H9 (cell line): ENCODE data around the gene TNFSF18. TPM values are rescaled to one million over a fixed set of nuclear protein-coding genes. Genes with fewer than 3 reads are reported as not detected.

Source experiments
- DNase-seq: peaks from one replicate; pipeline ENCODE4 v3.0.0-alpha.2; 2017
- H2AFZ ChIP-seq: one replicate; pipeline ENCODE4 v1.6.1; 2013; ENCODE audit warnings: mild to moderate bottlenecking, low read length, control low read depth, moderate library complexity
- H2AK5ac ChIP-seq: 2 replicates; pipeline ENCODE4 v1.6.1; 2013; ENCODE audit warnings: low read length, control low read depth, mixed read lengths; ENCODE audit not compliant: insufficient read length
- H2BK120ac ChIP-seq: one replicate; pipeline ENCODE4 v1.6.1; 2013; ENCODE audit warnings: low read depth, mild to moderate bottlenecking, low read length, control low read depth, inconsistent platforms; ENCODE audit not compliant: poor library complexity, severe bottlenecking
- H2BK12ac ChIP-seq: 2 replicates; pipeline ENCODE4 v1.6.1; 2013; ENCODE audit warnings: low read length, control low read depth, mixed read lengths, low read depth; ENCODE audit not compliant: insufficient read length
- H2BK15ac ChIP-seq: 2 replicates; pipeline ENCODE4 v1.6.1; 2013; ENCODE audit warnings: low read depth, low read length, control low read depth
- H2BK20ac ChIP-seq: one replicate; pipeline ENCODE4 v1.6.1; 2013; ENCODE audit warnings: low read depth, mild to moderate bottlenecking, low read length, control low read depth, inconsistent platforms; ENCODE audit not compliant: poor library complexity, severe bottlenecking
- H2BK5ac ChIP-seq: 2 replicates; pipeline ENCODE4 v1.6.1; 2013; ENCODE audit warnings: low read length, control low read depth, mixed read lengths; ENCODE audit not compliant: insufficient read length
- H3K14ac ChIP-seq: 2 replicates; pipeline ENCODE4 v1.6.1; 2013; ENCODE audit warnings: low read length, control low read depth; ENCODE audit not compliant: insufficient read depth
- H3K18ac ChIP-seq: 2 replicates; pipeline ENCODE4 v1.6.1; 2013; ENCODE audit warnings: low read depth, mild to moderate bottlenecking, mixed read lengths, low read length, control low read depth; ENCODE audit not compliant: insufficient read length
- H3K23ac ChIP-seq: 2 replicates; pipeline ENCODE4 v1.6.1; 2013; ENCODE audit warnings: low read length, control low read depth, mixed read lengths, low read depth; ENCODE audit not compliant: insufficient read length
- H3K23me2 ChIP-seq: 2 replicates; pipeline ENCODE4 v1.6.1; 2013; ENCODE audit warnings: low read depth, mild to moderate bottlenecking, mixed read lengths, low read length, control low read depth; ENCODE audit not compliant: insufficient read length, poor library complexity, severe bottlenecking
- H3K27ac ChIP-seq: 2 replicates; pipeline ENCODE4 v1.5.1; 2013; ENCODE audit warnings: low read length, control low read depth, mixed read lengths, low read depth; ENCODE audit not compliant: insufficient read length
- H3K27me3 ChIP-seq: 2 replicates; pipeline ENCODE4 v1.6.1; 2013; ENCODE audit warnings: low read length, control low read depth, inconsistent platforms; ENCODE audit not compliant: insufficient read depth
- H3K4ac ChIP-seq: 2 replicates; pipeline ENCODE4 v1.6.1; 2013; ENCODE audit warnings: low read depth, mild to moderate bottlenecking, control low read depth, inconsistent platforms, low read length, moderate library complexity
- H3K4me1 ChIP-seq: 2 replicates; pipeline ENCODE4 v1.6.1; 2013; ENCODE audit warnings: low read length, control low read depth, inconsistent platforms; ENCODE audit not compliant: insufficient read depth
- H3K4me2 ChIP-seq: 2 replicates; pipeline ENCODE4 v1.6.1; 2013; ENCODE audit warnings: low read length, control low read depth, mixed read lengths; ENCODE audit not compliant: insufficient read length, insufficient read depth
- H3K56ac ChIP-seq: 2 replicates; pipeline ENCODE4 v1.6.1; 2013; ENCODE audit warnings: low read depth, mild to moderate bottlenecking, mixed read lengths, low read length, control low read depth; ENCODE audit not compliant: insufficient read length
- H3K79me1 ChIP-seq: 2 replicates; pipeline ENCODE4 v1.6.1; 2013; ENCODE audit warnings: low read depth, mild to moderate bottlenecking, moderate library complexity, low read length, control low read depth, inconsistent platforms; ENCODE audit not compliant: insufficient read depth, poor library complexity, severe bottlenecking
- H3K79me2 ChIP-seq: 2 replicates; pipeline ENCODE4 v1.6.1; 2013; ENCODE audit warnings: low read length, control low read depth, inconsistent platforms; ENCODE audit not compliant: insufficient read depth
- H3K9ac ChIP-seq: 2 replicates; pipeline ENCODE4 v1.6.1; 2013; ENCODE audit warnings: low read length, control low read depth, mixed read lengths; ENCODE audit not compliant: insufficient read length; ENCODE audit errors: extremely low read depth
- H3K9me3 ChIP-seq: one replicate; pipeline ENCODE4 v1.6.1; 2013; ENCODE audit warnings: low read depth, low read length, inconsistent platforms; ENCODE audit not compliant: control insufficient read depth
- H3T11ph ChIP-seq: one replicate; pipeline ENCODE4 v1.6.1; 2013; ENCODE audit warnings: mild to moderate bottlenecking, low read length, control low read depth, inconsistent platforms
- H4K20me1 ChIP-seq: one replicate; pipeline ENCODE4 v1.6.1; 2013; ENCODE audit not compliant: control insufficient read depth, insufficient read length, insufficient read depth
- H4K5ac ChIP-seq: 2 replicates; pipeline ENCODE4 v1.6.1; 2013; ENCODE audit warnings: low read depth, mild to moderate bottlenecking, mixed read lengths, low read length, control low read depth; ENCODE audit not compliant: insufficient read length
- H4K8ac ChIP-seq: replicated peaks from 2 replicates; pipeline ENCODE4 v1.6.1; 2013; ENCODE audit warnings: low read length, control low read depth, mixed read lengths, low read depth; ENCODE audit not compliant: insufficient read length
- H4K91ac ChIP-seq: 2 replicates; pipeline ENCODE4 v1.6.1; 2013; ENCODE audit warnings: low read depth, mild to moderate bottlenecking, moderate library complexity, mixed read lengths, low read length, control low read depth; ENCODE audit not compliant: insufficient read length
- H3K27ac Mint-ChIP-seq, 3 experiments: 2 replicates in 2 of 3; 3 replicates in 1 of 3; pipeline ENCODE4 v1.8.0; 2020 to 2021; ENCODE audit warnings: mixed read lengths in 3 of 3, mild to moderate bottlenecking in 1 of 3, moderate library complexity in 1 of 3
- H3K27me3 Mint-ChIP-seq: 2 replicates; pipeline ENCODE4 v1.8.0; 2021; ENCODE audit warnings: low read depth, mild to moderate bottlenecking, moderate library complexity, mixed read lengths
- H3K36me3 Mint-ChIP-seq, 3 experiments: 2 replicates in 2 of 3; 3 replicates in 1 of 3; pipeline ENCODE4 v1.8.0; 2020 to 2021; ENCODE audit warnings: low read depth in 3 of 3, mixed read lengths in 3 of 3; ENCODE audit not compliant: insufficient read depth in 1 of 3
- H3K4me1 Mint-ChIP-seq, 2 experiments: 2 replicates each; pipeline ENCODE4 v1.8.0; 2020; ENCODE audit warnings: mixed read lengths in 2 of 2
- H3K4me3 Mint-ChIP-seq, 2 experiments: 2 replicates in 1 of 2; 3 replicates in 1 of 2; pipeline ENCODE4 v1.8.0; 2020 to 2021; ENCODE audit warnings: mild to moderate bottlenecking in 2 of 2, mixed read lengths in 2 of 2, moderate library complexity in 1 of 2
- H3K9me3 Mint-ChIP-seq, 2 experiments: 2 replicates in 1 of 2; 3 replicates in 1 of 2; pipeline ENCODE4 v1.8.0; 2020; ENCODE audit warnings: mild to moderate bottlenecking in 2 of 2, mixed read lengths in 2 of 2, moderate library complexity in 1 of 2
- total RNA-seq: library from RNA; stranded (reverse); gene quantifications from 2 replicates; pipeline ENCODE4 v1.2.1, GENCODE V29; 2021
- TF ChIP-seq, protein P1 (sequence below): fragments of 200-600 bp; sonication (generic); conservative IDR thresholded peaks from 3 replicates; pipeline ENCODE4 v1.8.0; 2021; ENCODE audit warnings: antibody characterized with exemption, mild to moderate bottlenecking

The TNFSF18 gene
- total RNA-seq, 1 experiment from 2014 or later: not detected

DNA sequence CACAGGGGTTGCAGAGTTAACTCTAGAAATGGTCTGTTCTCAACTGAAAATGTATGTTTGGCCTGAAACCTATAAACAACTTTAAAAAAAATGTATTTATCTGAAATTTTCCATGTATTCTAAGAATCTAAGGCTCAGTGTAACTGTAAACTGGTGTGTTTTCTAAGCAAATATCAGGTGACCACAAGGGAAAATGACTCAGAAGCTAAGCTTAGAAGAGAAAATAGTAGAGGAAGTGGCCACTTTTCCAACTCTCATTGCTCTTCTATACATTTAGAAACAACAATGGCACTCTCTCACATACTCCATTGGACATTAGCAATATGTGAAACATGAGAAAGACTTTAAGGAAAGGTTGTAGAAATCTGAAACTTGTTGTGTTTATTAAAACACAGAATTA is 7.5 kb downstream of the TNFSF18 start:
- Histone ChIP-seq H3K4me2 (no peak overlapping the region), H3K79me2 (no peaks in the 10 kb centered on the region), H3K14ac (no peak overlapping the region), H2AK5ac (no peak overlapping the region), H3K9ac (no peak overlapping the region), H2BK5ac (no peak overlapping the region), H2AFZ (no peak overlapping the region), H2BK120ac (no peak overlapping the region), H3K4me1 (no peaks in the 10 kb centered on the region), H4K20me1 (no peaks in the 10 kb centered on the region), H3K9me3 (no peaks in the 10 kb centered on the region), H3K4ac (no peak overlapping the region), H4K5ac (no peak overlapping the region), H3K79me1 (no peaks in the 10 kb centered on the region), H2BK12ac (no peak overlapping the region), H4K91ac (no peak overlapping the region), H3K23ac (no peak overlapping the region), H4K8ac (no peak overlapping the region), H2BK20ac (no peak overlapping the region), H3K27ac (no peak overlapping the region), H3T11ph (no peak overlapping the region), H3K27me3 (no peaks in the 10 kb centered on the region), H3K23me2 (no peaks in the 10 kb centered on the region), H2BK15ac (no peak overlapping the region), H3K56ac (no peak overlapping the region), H3K18ac (no peak overlapping the region)
- Mint-ChIP-seq H3K36me3 (no peaks in the 10 kb centered on the region), H3K27ac (no peak overlapping the region), H3K4me3 (no peak overlapping the region), H3K27me3 (no peaks in the 10 kb centered on the region), H3K9me3 (no peaks in the 10 kb centered on the region), H3K4me1 (peaks cover 0 to 5% of the 10 kb centered on the region in 2 experiments; a peak in 2 of 4 replicates)
- TF ChIP-seq, protein P1, sequence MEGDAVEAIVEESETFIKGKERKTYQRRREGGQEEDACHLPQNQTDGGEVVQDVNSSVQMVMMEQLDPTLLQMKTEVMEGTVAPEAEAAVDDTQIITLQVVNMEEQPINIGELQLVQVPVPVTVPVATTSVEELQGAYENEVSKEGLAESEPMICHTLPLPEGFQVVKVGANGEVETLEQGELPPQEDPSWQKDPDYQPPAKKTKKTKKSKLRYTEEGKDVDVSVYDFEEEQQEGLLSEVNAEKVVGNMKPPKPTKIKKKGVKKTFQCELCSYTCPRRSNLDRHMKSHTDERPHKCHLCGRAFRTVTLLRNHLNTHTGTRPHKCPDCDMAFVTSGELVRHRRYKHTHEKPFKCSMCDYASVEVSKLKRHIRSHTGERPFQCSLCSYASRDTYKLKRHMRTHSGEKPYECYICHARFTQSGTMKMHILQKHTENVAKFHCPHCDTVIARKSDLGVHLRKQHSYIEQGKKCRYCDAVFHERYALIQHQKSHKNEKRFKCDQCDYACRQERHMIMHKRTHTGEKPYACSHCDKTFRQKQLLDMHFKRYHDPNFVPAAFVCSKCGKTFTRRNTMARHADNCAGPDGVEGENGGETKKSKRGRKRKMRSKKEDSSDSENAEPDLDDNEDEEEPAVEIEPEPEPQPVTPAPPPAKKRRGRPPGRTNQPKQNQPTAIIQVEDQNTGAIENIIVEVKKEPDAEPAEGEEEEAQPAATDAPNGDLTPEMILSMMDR: no peak
- DNase-seq: no peak
